ENCODE data around the gene CHD3.

DNA sequence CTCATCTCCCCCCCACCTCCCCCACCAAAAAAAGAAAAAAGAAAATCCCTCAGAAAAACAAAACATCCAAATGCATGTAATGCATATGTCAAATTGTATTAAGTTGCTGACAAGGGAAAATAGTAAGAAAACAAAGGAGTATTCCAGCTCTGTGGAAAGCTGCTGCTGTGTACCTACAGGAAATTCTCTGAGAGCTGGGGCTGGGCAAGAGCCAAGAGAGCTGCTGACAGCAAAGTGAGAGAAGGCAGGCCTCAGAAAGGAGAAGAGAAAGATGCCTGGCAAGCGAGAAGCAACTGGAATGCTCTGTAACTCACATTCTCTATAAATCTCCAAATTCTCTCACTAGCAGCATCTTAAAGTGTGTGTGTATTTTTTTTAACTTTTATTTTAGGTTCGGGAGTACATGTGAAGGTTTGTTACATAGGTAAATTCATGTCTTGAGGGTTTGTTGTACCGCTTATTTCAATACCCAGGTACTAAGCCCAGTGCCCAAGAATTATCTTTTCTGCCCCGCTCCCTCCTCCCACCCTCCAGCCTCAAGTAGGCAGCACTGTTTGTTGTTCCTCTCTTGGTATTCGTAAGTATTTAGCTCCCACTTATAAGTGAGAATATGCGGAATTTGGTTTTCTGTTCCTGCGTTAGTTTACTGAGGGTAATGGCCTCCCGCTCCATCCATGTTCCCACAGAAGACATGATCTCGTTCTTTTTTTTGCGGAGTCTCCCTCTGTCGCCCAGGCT, 67.8 kb downstream of the CHD3 start:
- TF ChIP-seq POLR2A (IDR thresholded peaks at IDR 0.05; ENCODE audit: low read length): no peak
- TF ChIP-seq GATA1 (IDR thresholded peaks at IDR 0.05; ENCODE audit: low read depth, low read length): no peak
